Parathyroid adenoma (tissue), 2 donors: Measurements from ENCODE around the gene TMEM41B.

Experiments
- H2AFZ ChIP-seq: fragments of 300-600 bp; sonication (generic); one replicate; pipeline ENCODE4 v1.7.0; 2017; ENCODE audit warnings: antibody characterized with exemption, mild to moderate bottlenecking
- H3K27ac ChIP-seq: fragments of 300-600 bp; sonication (generic); one replicate; pipeline ENCODE4 v1.7.0; 2017
- H3K27me3 ChIP-seq: fragments of 300-600 bp; sonication (generic); one replicate; pipeline ENCODE4 v1.7.0; 2017; ENCODE audit warnings: low read length; ENCODE audit not compliant: control insufficient read depth, insufficient read depth
- H3K36me3 ChIP-seq: fragments of 300-600 bp; sonication (generic); one replicate; pipeline ENCODE4 v1.7.0; 2017; ENCODE audit warnings: low read length; ENCODE audit not compliant: control insufficient read depth, insufficient read depth
- H3K4me1 ChIP-seq: fragments of 300-600 bp; sonication (generic); one replicate; pipeline ENCODE4 v1.7.0; 2017; ENCODE audit warnings: control low read depth
- H3K4me2 ChIP-seq: fragments of 300-600 bp; sonication (generic); one replicate; pipeline ENCODE4 v1.7.0; 2017; ENCODE audit warnings: low read length
- H3K4me3 ChIP-seq: fragments of 300-600 bp; sonication (generic); one replicate; pipeline ENCODE4 v1.7.0; 2017; ENCODE audit warnings: low read depth, low read length
- H3K79me2 ChIP-seq: fragments of 300-600 bp; sonication (generic); one replicate; pipeline ENCODE4 v1.7.0; 2017; ENCODE audit warnings: control low read depth
- H3K9ac ChIP-seq: fragments of 300-600 bp; sonication (generic); one replicate; pipeline ENCODE4 v1.7.0; 2017; ENCODE audit warnings: mild to moderate bottlenecking
- H3K9me3 ChIP-seq: fragments of 300-600 bp; sonication (generic); one replicate; pipeline ENCODE4 v1.7.0; 2017; ENCODE audit warnings: low read length; ENCODE audit not compliant: control insufficient read depth
- CTCF ChIP-seq: fragments of 300-600 bp; sonication (generic); IDR thresholded peaks from one replicate; pipeline ENCODE4 v1.7.0; 2017; ENCODE audit warnings: antibody characterized with exemption, mild to moderate bottlenecking
- donor health status: primary hyperparathyroidism.

Gene TMEM41B

DNA sequence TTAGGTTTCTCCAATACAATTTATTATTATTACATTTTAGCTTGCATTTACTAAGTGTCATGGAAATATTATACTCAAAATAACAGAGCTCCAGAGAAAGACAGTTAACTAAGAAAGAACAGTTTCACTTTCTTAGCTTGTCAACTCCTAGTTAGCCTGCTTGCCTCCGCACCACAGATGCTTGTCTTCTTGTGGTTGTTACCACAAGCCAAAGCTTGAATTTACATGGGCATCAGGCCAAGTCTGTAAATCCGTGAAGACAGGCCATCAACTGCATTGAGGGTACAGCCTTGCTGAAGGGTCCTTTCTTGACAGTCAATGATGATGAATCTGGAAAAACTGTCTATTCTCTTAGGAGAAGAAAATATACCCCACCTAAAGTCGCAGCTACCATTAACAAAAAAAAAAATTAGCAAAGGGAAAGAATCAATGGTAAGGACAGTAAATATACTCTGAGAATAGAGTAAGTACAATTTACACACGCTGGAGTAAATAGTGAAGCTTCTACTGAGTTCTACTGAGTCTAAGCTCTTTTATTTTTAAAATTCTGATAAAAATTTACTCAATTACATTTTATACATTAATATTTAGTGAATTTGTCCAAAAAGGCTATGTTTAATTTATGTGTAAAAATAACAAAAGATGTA is 33.6 kb downstream of the TMEM41B start:
- H3K36me3 ChIP-seq = no peaks in the 10 kb centered on the region
- no peaks in the 10 kb centered on the region for H3K27me3 ChIP-seq
- H2AFZ ChIP-seq = no peak overlapping the region
- TF ChIP-seq CTCF = no peak
- no peaks in the 10 kb centered on the region for H3K9me3 ChIP-seq
- H3K27ac ChIP-seq = no peak overlapping the region
- H3K4me2 ChIP-seq = no peak overlapping the region
- H3K4me3 ChIP-seq = no peak overlapping the region
- no peaks in the 10 kb centered on the region for H3K79me2 ChIP-seq
- H3K4me1 ChIP-seq = no peaks in the 10 kb centered on the region
- H3K9ac ChIP-seq = no peak overlapping the region

GRCh38 chr11:9277176-9277575 is 37.2 kb downstream of the TMEM41B start:
- Histone ChIP-seq H3K4me2 (no peak overlapping the region), H3K9me3 (no peaks in the 10 kb centered on the region), H3K36me3 (no peaks in the 10 kb centered on the region), H3K27ac (no peak overlapping the region), H3K4me3 (no peak overlapping the region), H3K79me2 (no peaks in the 10 kb centered on the region), H3K27me3 (no peaks in the 10 kb centered on the region), H2AFZ (no peak overlapping the region), H3K9ac (no peak overlapping the region), H3K4me1 (no peaks in the 10 kb centered on the region)
- no peak for TF ChIP-seq CTCF

DNA sequence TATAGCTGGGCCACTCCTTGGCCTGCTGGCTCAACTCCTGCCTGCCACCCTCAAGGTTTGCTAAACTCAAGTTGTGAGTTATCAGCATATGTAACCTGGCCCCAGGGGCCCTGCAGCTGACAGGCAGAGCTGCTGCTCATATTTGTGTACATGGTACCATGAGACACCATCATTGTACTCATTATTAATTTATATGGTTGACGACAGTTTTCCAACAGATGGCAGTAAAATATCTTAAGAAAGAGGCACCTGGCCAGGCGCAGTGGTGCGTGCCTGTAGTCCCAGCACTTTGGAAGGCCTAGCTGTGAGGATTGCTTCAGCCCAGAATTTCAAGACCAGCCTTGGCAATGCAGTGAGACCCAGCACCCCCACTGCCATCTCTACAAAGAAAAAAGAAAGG is 37.8 kb downstream of the TMEM41B start:
- Histone ChIP-seq H3K9ac (no peak overlapping the region), H3K36me3 (no peaks in the 10 kb centered on the region), H3K27me3 (no peaks in the 10 kb centered on the region), H3K27ac (no peak overlapping the region), H3K79me2 (no peaks in the 10 kb centered on the region), H3K4me2 (no peak overlapping the region), H3K9me3 (no peaks in the 10 kb centered on the region), H2AFZ (no peak overlapping the region), H3K4me1 (no peaks in the 10 kb centered on the region), H3K4me3 (no peak overlapping the region)
- no peak for TF ChIP-seq CTCF

DNA sequence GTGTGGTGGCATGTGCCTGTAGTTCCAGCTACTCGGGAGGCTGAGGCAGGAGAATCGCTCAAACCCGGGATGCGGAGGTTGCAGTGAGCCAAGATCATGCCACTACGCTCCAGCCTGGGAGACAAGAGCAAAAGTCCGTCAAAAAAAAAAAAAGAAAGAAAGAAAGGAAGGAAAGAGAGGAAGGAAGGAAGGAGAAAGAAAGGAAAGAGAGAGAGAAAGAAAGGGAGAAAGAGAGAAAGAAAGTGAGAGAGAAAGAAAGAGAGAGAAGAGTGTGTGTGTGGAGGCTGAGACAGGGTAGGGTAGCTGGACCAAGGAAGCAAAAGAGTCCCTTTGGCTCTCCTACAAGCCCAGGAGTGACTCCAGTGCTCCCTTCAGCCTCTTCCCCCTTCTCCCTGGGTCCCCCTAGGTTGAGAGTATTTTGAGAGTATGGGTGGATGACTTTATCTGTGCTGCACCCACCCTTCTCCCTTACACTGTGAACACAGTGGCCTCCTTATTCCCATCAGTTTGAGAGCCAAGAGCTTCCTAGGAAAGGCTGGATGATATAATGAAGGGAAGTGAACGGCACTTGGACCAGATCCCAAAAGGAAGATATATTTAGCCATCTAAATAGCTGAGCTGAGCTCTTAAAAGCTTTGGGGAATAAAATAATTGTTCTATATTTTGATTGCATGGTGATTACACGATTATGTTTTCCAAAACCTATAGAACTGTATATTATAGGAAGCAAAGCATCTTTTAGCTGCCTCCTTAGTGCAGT is 39.7 kb downstream of the TMEM41B start:
- no peak overlapping the region for H3K27ac ChIP-seq
- no peak overlapping the region for H3K9ac ChIP-seq
- H3K4me1 ChIP-seq = no peaks in the 10 kb centered on the region
- no peaks in the 10 kb centered on the region for H3K36me3 ChIP-seq
- H3K27me3 ChIP-seq = no peaks in the 10 kb centered on the region
- no peaks in the 10 kb centered on the region for H3K79me2 ChIP-seq
- H3K4me3 ChIP-seq = no peak overlapping the region
- no peaks in the 10 kb centered on the region for H3K9me3 ChIP-seq
- no peak overlapping the region for H2AFZ ChIP-seq
- no peak for TF ChIP-seq CTCF
- H3K4me2 ChIP-seq = no peak overlapping the region
